H1 (cell line): ENCODE measurements around the gene CD151. TPM values are rescaled to one million over a fixed set of nuclear protein-coding genes. Genes with fewer than 3 reads are reported as not detected.

Source experiments
- CTCF ChIA-PET: fragments of 300-600 bp; sonication (Branson Sonifier 250); formaldehyde crosslinking; loops from one replicate; lab custom pipeline; 2021; ENCODE audit not compliant: partially characterized antibody; lab: Charles Lee
- POLR2A ChIA-PET: fragments of 300-600 bp; sonication (Branson Sonifier 250); formaldehyde crosslinking; loops from one replicate; lab custom pipeline; 2021; ENCODE audit warnings: inconsistent platforms; ENCODE audit not compliant: partially characterized antibody; lab: Charles Lee
- DNase-seq, 2 experiments: peaks; one replicate each; pipeline versions ENCODE4 v3.0.0 to v3.0.0-alpha.2; 2010 to 2022; ENCODE audit warnings: low spot score in 2 of 2, low read depth in 1 of 2, mixed read lengths in 1 of 2
- FAIRE-seq: peaks from 2 replicates; lab custom pipeline; 2011; peaks lifted over from hg19 to GRCh38; lab: Jason Lieb, UNC
- H2AFZ ChIP-seq: 2 replicates; pipeline ENCODE4 v1.8.1; 2012; ENCODE audit warnings: low read length, inconsistent platforms
- H2AK5ac ChIP-seq: 2 replicates; pipeline ENCODE4 v1.6.1; 2013; ENCODE audit warnings: low read depth, low read length
- H2BK120ac ChIP-seq: replicated peaks from 2 replicates; pipeline ENCODE3; 2013; ENCODE audit warnings: low read depth, low read length, inconsistent platforms
- H2BK12ac ChIP-seq: 2 replicates; pipeline ENCODE4 v1.6.1; 2013; ENCODE audit warnings: low read depth, low read length
- H2BK15ac ChIP-seq: 2 replicates; pipeline ENCODE4 v1.6.1; 2013; ENCODE audit warnings: low read length
- H2BK20ac ChIP-seq: 2 replicates; pipeline ENCODE4 v1.6.1; 2013; ENCODE audit warnings: low read length
- H2BK5ac ChIP-seq: 2 replicates; pipeline ENCODE4 v1.6.1; 2013; ENCODE audit warnings: low read depth, low read length
- H3K14ac ChIP-seq: 2 replicates; pipeline ENCODE4 v1.6.1; 2013; ENCODE audit warnings: inconsistent platforms; ENCODE audit not compliant: insufficient read length
- H3K18ac ChIP-seq: 2 replicates; pipeline ENCODE4 v1.6.1; 2013; ENCODE audit warnings: low read length; ENCODE audit errors: extremely low read depth
- H3K23ac ChIP-seq: 2 replicates; pipeline ENCODE4 v1.6.1; 2013; ENCODE audit warnings: inconsistent platforms; ENCODE audit not compliant: insufficient read length
- H3K23me2 ChIP-seq: 2 replicates; pipeline ENCODE4 v1.6.1; 2013; ENCODE audit warnings: low read depth, low read length
- H3K27ac ChIP-seq: 2 replicates; pipeline ENCODE4 v1.6.1; 2011; ENCODE audit warnings: low read depth, low read length, inconsistent platforms
- H3K27me3 ChIP-seq, 4 experiments: replicated peaks in 1 of 4; 1 replicate in 1 of 4; 2 replicates in 3 of 4; pipeline versions ENCODE4 v1.6.1 to v1.8.1; 2011 to 2013; ENCODE audit warnings: low read length in 3 of 4, mild to moderate bottlenecking in 3 of 4, inconsistent platforms in 2 of 4, mixed read lengths in 2 of 4, moderate library complexity in 1 of 4; ENCODE audit not compliant: control insufficient read depth in 3 of 4, insufficient read depth in 3 of 4; ENCODE audit errors: extremely low read depth in 1 of 4
- H3K36me3 ChIP-seq, 4 experiments: 2 replicates each; pipeline versions ENCODE4 v1.6.1 to v1.8.1; 2011 to 2013; ENCODE audit warnings: mild to moderate bottlenecking in 4 of 4, low read length in 3 of 4, moderate library complexity in 2 of 4, control low read depth in 1 of 4, inconsistent platforms in 1 of 4; ENCODE audit not compliant: insufficient read depth in 4 of 4, control insufficient read depth in 2 of 4
- H3K4ac ChIP-seq: replicated peaks from 2 replicates; pipeline ENCODE3; 2013; ENCODE audit warnings: low read length, low read depth, mixed read lengths, inconsistent platforms; ENCODE audit not compliant: insufficient read length
- H3K4me1 ChIP-seq, 4 experiments: replicated peaks in 1 of 4; 1 replicate in 1 of 4; 2 replicates in 3 of 4; pipeline versions ENCODE4 v1.6.1 to v1.8.1; 2011 to 2013; ENCODE audit warnings: low read length in 3 of 4, inconsistent platforms in 2 of 4, mixed read lengths in 1 of 4; ENCODE audit not compliant: insufficient read depth in 4 of 4, control insufficient read depth in 3 of 4
- H3K4me2 ChIP-seq, 2 experiments: 2 replicates each; pipeline versions ENCODE4 v1.6.1 to v1.8.1; 2011 to 2013; ENCODE audit warnings: low read depth in 2 of 2, low read length in 2 of 2, control low read depth in 1 of 2, inconsistent platforms in 1 of 2, mild to moderate bottlenecking in 1 of 2; ENCODE audit not compliant: insufficient read depth in 1 of 2
- H3K4me3 ChIP-seq, 4 experiments: fragments of 200-600, 300-600 bp in 1 of 4; sonication (generic), shearing (Covaris generic), sonication (Bioruptor Twin) in 1 of 4; 2 replicates each; pipeline versions ENCODE4 v1.5.1 to v1.8.1; 2011 to 2016; ENCODE audit warnings: low read length in 4 of 4, low read depth in 3 of 4, control low read depth in 2 of 4, inconsistent platforms in 2 of 4, mild to moderate bottlenecking in 2 of 4, mixed read lengths in 1 of 4, moderate library complexity in 1 of 4; ENCODE audit not compliant: insufficient read depth in 2 of 4; ENCODE audit errors: extremely low read depth in 1 of 4
- H3K56ac ChIP-seq: replicated peaks from 2 replicates; pipeline ENCODE3; 2013; ENCODE audit warnings: low read depth, mild to moderate bottlenecking, mixed read lengths, low read length, inconsistent platforms; ENCODE audit not compliant: insufficient read length
- H3K79me1 ChIP-seq: 2 replicates; pipeline ENCODE4 v1.6.1; 2013; ENCODE audit warnings: low read depth, low read length, control low read depth
- H3K79me2 ChIP-seq, 2 experiments: 2 replicates each; pipeline versions ENCODE4 v1.6.1 to v1.8.1; 2012 to 2013; ENCODE audit warnings: low read length in 2 of 2, mild to moderate bottlenecking in 2 of 2, inconsistent platforms in 1 of 2; ENCODE audit not compliant: insufficient read depth in 2 of 2, control insufficient read depth in 1 of 2
- H3K9ac ChIP-seq, 4 experiments: replicated peaks in 1 of 4; 1 replicate in 1 of 4; 2 replicates in 3 of 4; pipeline versions ENCODE4 v1.6.1 to v1.8.1; 2011 to 2013; ENCODE audit warnings: low read depth in 3 of 4, low read length in 3 of 4, control low read depth in 2 of 4, mild to moderate bottlenecking in 2 of 4, moderate library complexity in 2 of 4, inconsistent platforms in 1 of 4; ENCODE audit errors: extremely low read depth in 1 of 4
- H3K9me3 ChIP-seq, 2 experiments: 2 replicates each; pipeline versions ENCODE4 v1.6.1 to v1.8.1; 2012 to 2013; ENCODE audit warnings: mild to moderate bottlenecking in 2 of 2, moderate library complexity in 2 of 2, control low read depth in 1 of 2, inconsistent platforms in 1 of 2, low read depth in 1 of 2, low read length in 1 of 2, mixed read lengths in 1 of 2; ENCODE audit not compliant: insufficient read depth in 2 of 2
- H4K20me1 ChIP-seq, 2 experiments: replicated peaks in 1 of 2; 2 replicates each; pipeline versions ENCODE3 to v1.8.1; 2011 to 2013; ENCODE audit warnings: inconsistent platforms in 2 of 2, low read length in 2 of 2, mild to moderate bottlenecking in 1 of 2; ENCODE audit not compliant: insufficient read depth in 2 of 2, control insufficient read depth in 1 of 2
- H4K5ac ChIP-seq: 2 replicates; pipeline ENCODE4 v1.6.1; 2013; ENCODE audit warnings: low read length, low read depth, mixed read lengths, inconsistent platforms; ENCODE audit not compliant: insufficient read length
- H4K8ac ChIP-seq: 2 replicates; pipeline ENCODE4 v1.8.0; 2013; ENCODE audit warnings: mild to moderate bottlenecking, moderate library complexity, low read length, inconsistent platforms; ENCODE audit not compliant: insufficient read depth; ENCODE audit errors: extremely low read depth
- H4K91ac ChIP-seq: replicated peaks from 2 replicates; pipeline ENCODE3; 2013; ENCODE audit warnings: low read length, mixed read lengths, inconsistent platforms; ENCODE audit not compliant: insufficient read length
- BRCA1 ChIP-seq: IDR thresholded peaks from 2 replicates; pipeline ENCODE4 v1.6.1; 2012; ENCODE audit warnings: low read depth, low read length, improper control_type of control experiment
- POLR2AphosphoS5 ChIP-seq: IDR thresholded peaks from 2 replicates; pipeline ENCODE4 v1.6.1; 2011; ENCODE audit warnings: low read depth, low read length
- WGBS, 2 experiments: shearing (Covaris generic) in 1 of 2; methylation state at CpG; one replicate each; pipeline versions ENCODE4 v1.1.6 to v1.1.7; 2013 to 2015; ENCODE audit warnings: low lambda C conversion rate in 2 of 2, mixed read lengths in 2 of 2, inconsistent platforms in 1 of 2, low coverage in 1 of 2, missing lambda C conversion rate in 1 of 2; ENCODE audit not compliant: insufficient replicate concordance in 2 of 2, insufficient coverage in 1 of 2, insufficient read length in 1 of 2; ENCODE audit errors: extremely low coverage in 1 of 2, missing lambda C conversion rate in 1 of 2; 5-methylcytosine and 5-hydroxymethylcytosine counted together
- polyA plus RNA-seq, 7 experiments: library from polyadenylated mRNA; depleted of rRNA in 3 of 7; stranded (reverse) in 5 of 7; unstranded in 2 of 7; fragments of >200 nt in 5 of 7; fragments of 200-250 nt in 2 of 7; gene quantifications; 1 replicate in 5 of 7; 2 replicates in 1 of 7; 4 replicates in 1 of 7; pipeline versions ENCODE4 v1.2.1 to v1.2.3, GENCODE V29; 2011 to 2013; ENCODE audit warnings: missing spikeins in 2 of 7, mixed read lengths in 2 of 7
- total RNA-seq: library from RNA; stranded (reverse); fragmentation: NEBNext Ultra II Directional; extraction: Animal tissue kit (Norgen Biotek cat#: 25700); gene quantifications from 2 replicates; pipeline ENCODE4 v1.2.1, GENCODE V29; 2021

Gene CD151
- total and polyA plus RNA-seq, 2 of the 8 experiments (the other 6 are each of a cell fraction or from before 2014, with no cell fraction given), result 101 to 212 TPM

GRCh38 chr11:863910-864827 is 31.4 kb downstream of the CD151 start:
- 93% methylated on average over 31 of the region's 31 CpGs; no CpG with 5 or more reads in 1 of the 2 experiments for WGBS, 2 experiments
- Histone ChIP-seq H3K4me1 (peaks cover 0 to 31% (median 25%) of the 10 kb centered on the region in 4 experiments; a peak in 6 of 7 replicates), H3K27ac (no peak overlapping the region), H3K4me3 (no peak overlapping the region), H4K91ac (peak overlapping the region; percentile 79), H2BK5ac (no peak overlapping the region), H3K23me2 (no peaks in the 10 kb centered on the region), H2BK15ac (no peak overlapping the region), H4K20me1 (peaks cover 7 to 44% of the 10 kb centered on the region in 2 experiments), H3K79me1 (no peaks in the 10 kb centered on the region; the same call in 1 of the 2 replicates), H3K9me3 (no peaks in the 10 kb centered on the region), H3K4ac (no peak overlapping the region), H2AFZ (no peak overlapping the region), H3K23ac (no peak overlapping the region), H2AK5ac (no peak overlapping the region), H3K14ac (no peak overlapping the region), H3K36me3 (peaks cover 0 to 4% (median 0%) of the 10 kb centered on the region in 4 experiments; a peak in 3 of 8 replicates), H3K4me2 (no peak overlapping the region), H3K9ac (no peak overlapping the region), H4K8ac (no peak overlapping the region; the same call in 1 of the 2 replicates), H4K5ac (peak overlapping the region; percentile 13), H2BK120ac (no peak overlapping the region), H3K27me3 (no peaks in the 10 kb centered on the region; a peak in 1 of 7 replicates), H2BK20ac (no peak overlapping the region), H2BK12ac (no peak overlapping the region), H3K18ac (no peak overlapping the region; the same call in 1 of the 2 replicates), H3K79me2 (no peaks in the 10 kb centered on the region), H3K56ac (no peak overlapping the region)
- POLR2A ChIA-PET, result interaction anchor here (0.6 to 13.8 kb wide), 14 partner anchors 11 to 625 kb away, joined by 3 to 234 read pairs (median 4); partner anchors contain the start of genes CD151, POLR2L and TSPAN4
- DNase-seq (peak in 1 of 2 experiments; percentile 53), FAIRE-seq (no peak)
- CTCF ChIA-PET, result interaction anchor here (1.0 to 6.3 kb wide), 7 partner anchors 8 to 191 kb away, joined by 3 to 35 read pairs (median 4); no protein-coding TSS in a partner anchor
- TF ChIP-seq BRCA1 (no peak), POLR2AphosphoS5 (peak; percentile 19; the same call in 1 of the 2 replicates)
